WTC11 (cell line): ENCODE measurements around the gene MIER2.
"Not testable (repeated sequence)": the region's sequence is repeated elsewhere in the genome, so short reads cannot be mapped to it uniquely, and the experiment has no call there.

Source experiments
- ATF3 ChIP-seq: sonication (generic); formaldehyde crosslinking; conservative IDR thresholded peaks from 2 replicates; pipeline ENCODE4 v1.8.1; 2022; ENCODE audit warnings: mild to moderate bottlenecking, missing genetic modification reagents
- CDX4 ChIP-seq: fragments of 250-450 bp; sonication (Bioruptor Pico); IDR thresholded peaks from 2 replicates; pipeline ENCODE4 v1.9.0; 2021; ENCODE audit warnings: moderate library complexity, mild to moderate bottlenecking, inconsistent platforms, borderline replicate concordance
- CREB1 ChIP-seq: sonication (generic); formaldehyde crosslinking; IDR thresholded peaks from 2 replicates; pipeline ENCODE4 v1.8.0; 2023; ENCODE audit warnings: mild to moderate bottlenecking, missing genetic modification reagents
- CTCF ChIP-seq: fragments of 200-600 bp; IDR thresholded peaks from 2 replicates; pipeline ENCODE4 v1.8.0; 2022; ENCODE audit warnings: antibody characterized with exemption
- PRDM15 ChIP-seq: sonication (generic); formaldehyde crosslinking; IDR thresholded peaks from 2 replicates; pipeline ENCODE4 v1.8.0; 2022; ENCODE audit warnings: missing genetic modification reagents
- ZNF232 ChIP-seq: sonication (generic); formaldehyde crosslinking; IDR thresholded peaks from 2 replicates; pipeline ENCODE4 v1.8.0; 2022; ENCODE audit warnings: mild to moderate bottlenecking, missing genetic modification reagents
- ZNF317 ChIP-seq: sonication (generic); formaldehyde crosslinking; IDR thresholded peaks from 2 replicates; pipeline ENCODE4 v1.8.1; 2023; ENCODE audit warnings: low read depth, mild to moderate bottlenecking, moderate library complexity, missing genetic modification reagents, borderline replicate concordance

GRCh38 chr19:270766-271318 is 73.8 kb downstream of the MIER2 start:
- not testable (repeated sequence) for TF ChIP-seq CREB1 (CRISPR knock-in tag); CDX4 (CRISPR knock-in tag); ZNF232 (CRISPR knock-in tag); PRDM15 (CRISPR knock-in tag); CTCF; ATF3; ZNF317 (CRISPR knock-in tag)
